Natural killer cell treated with Interleukin-12 subunit alpha and Interleukin-12 subunit beta and Interleukin-15 and Interleukin-18, amount 100 ng/mL, for 72 hours (primary cell): ENCODE measurements around the gene LRRC8D. TPM values are rescaled to one million over a fixed set of nuclear protein-coding genes. Genes with fewer than 3 reads are reported as not detected.
A peak's percentile ranks its signal among the peaks of the same experiment; 100 is the strongest.
"Not testable (repeated sequence)": the region's sequence is repeated elsewhere in the genome, so short reads cannot be mapped to it uniquely, and the experiment has no call there.

Experiments
- ATAC-seq, 2 donors: fragments of 150-1000 bp; cut with Tn5 transposase in 1 of 2; sonication (Bioruptor Pico), chemical (Tn5 transposase) in 1 of 2; 2 replicates each; pipeline ENCODE4 v1.10.0; 2021
- DNase-seq: peaks from one replicate; pipeline ENCODE4 v3.0.0; 2022; ENCODE audit warnings: low spot score
- H3K27ac Mint-ChIP-seq, 2 donors: 1 replicate in 1 of 2; 2 replicates in 1 of 2; pipeline ENCODE4 v1.8.0; 2022; ENCODE audit warnings: mixed read lengths in 2 of 2, mild to moderate bottlenecking in 1 of 2, moderate library complexity in 1 of 2
- H3K27me3 Mint-ChIP-seq, 2 donors: 1 replicate in 1 of 2; 2 replicates in 1 of 2; pipeline ENCODE4 v1.8.0; 2022; ENCODE audit warnings: mixed read lengths in 2 of 2
- H3K36me3 Mint-ChIP-seq: one replicate; pipeline ENCODE4 v1.8.0; 2022; ENCODE audit warnings: mixed read lengths
- H3K4me1 Mint-ChIP-seq, 2 donors: 1 replicate in 1 of 2; 2 replicates in 1 of 2; pipeline ENCODE4 v1.8.0; 2022; ENCODE audit warnings: low read depth in 2 of 2, mixed read lengths in 2 of 2, mild to moderate bottlenecking in 1 of 2
- H3K4me3 Mint-ChIP-seq: one replicate; pipeline ENCODE4 v1.8.0; 2022; ENCODE audit warnings: mixed read lengths
- H3K9me3 Mint-ChIP-seq: 2 replicates; pipeline ENCODE4 v1.8.0; 2022; ENCODE audit warnings: mixed read lengths
- total RNA-seq, 2 donors: library from RNA; stranded (reverse); gene quantifications; one replicate each; pipeline ENCODE4 v1.2.3, GENCODE V29; 2022

LRRC8D gene
- total RNA-seq: 10 to 100 TPM; 19.8 to 27.3 TPM

- Mint-ChIP-seq H3K36me3 (no peaks in the 10 kb centered on the region), H3K27ac (peak within 1 kb of the TSS; percentile 27 to 85), H3K27me3 (peaks cover 4 to 6% of the 10 kb centered on the region in 2 donors), H3K4me3 (peak within 1 kb of the TSS; percentile 88), H3K4me1 (peaks cover 25 to 28% of the 10 kb centered on the region in 2 donors), H3K9me3 (no peaks in the 10 kb centered on the region)
- ATAC-seq (peak; percentile 90 to 94), DNase-seq (peak; percentile 89)
These were observed at the start of gene LRRC8D for GRCh38 chr1:89820422-89821321. TSS of gene LRRC8D (plus strand) at chr1:89821032. CDS start at chr1:89933069, 112,037 bp downstream.

- no peaks in the 10 kb centered on the region for H3K9me3 Mint-ChIP-seq
- no peaks in the 10 kb centered on the region for H3K36me3 Mint-ChIP-seq
- H3K4me3 Mint-ChIP-seq: no peak overlapping the region
- H3K27me3 Mint-ChIP-seq: peaks cover 0 to 2% of the 10 kb centered on the region in 2 donors
- DNase-seq: no peak
- ATAC-seq: no peak
- H3K4me1 Mint-ChIP-seq: peaks cover 6 to 7% of the 10 kb centered on the region in 2 donors
- no peak overlapping the region for H3K27ac Mint-ChIP-seq
These were observed 48.8 kb upstream of the LRRC8D start for GRCh38 chr1:89771991-89772560.

GRCh38 chr1:89776104-89776503 lies 44.7 kb upstream of the LRRC8D start:
- not testable (repeated sequence) for H3K27me3 Mint-ChIP-seq, H3K9me3 Mint-ChIP-seq, DNase-seq, H3K27ac Mint-ChIP-seq, H3K4me3 Mint-ChIP-seq, ATAC-seq, H3K36me3 Mint-ChIP-seq
- peaks cover 7 to 10% of the 10 kb centered on the region in 2 donors for H3K4me1 Mint-ChIP-seq

GRCh38 chr1:89777271-89777670 lies 43.6 kb upstream of the LRRC8D start:
- H3K4me3 Mint-ChIP-seq, H3K27ac Mint-ChIP-seq, H3K27me3 Mint-ChIP-seq, DNase-seq, ATAC-seq, H3K9me3 Mint-ChIP-seq, H3K36me3 Mint-ChIP-seq: not testable (repeated sequence)
- H3K4me1 Mint-ChIP-seq: peaks cover 14 to 20% of the 10 kb centered on the region in 2 donors

- Mint-ChIP-seq H3K9me3 (no peaks in the 10 kb centered on the region), H3K27me3 (peaks cover 0 to 23% of the 10 kb centered on the region in 2 donors), H3K4me3 (no peak overlapping the region), H3K36me3 (no peaks in the 10 kb centered on the region), H3K4me1 (peaks cover 14 to 20% of the 10 kb centered on the region in 2 donors), H3K27ac (no peak overlapping the region)
- DNase-seq (no peak), ATAC-seq (no peak)
These were observed 41.5 kb upstream of the LRRC8D start for GRCh38 chr1:89779151-89779940.

- DNase-seq (no peak), ATAC-seq (peak in 1 of 2 donors; percentile 53)
- Mint-ChIP-seq H3K36me3 (no peaks in the 10 kb centered on the region), H3K27me3 (peaks cover 0 to 23% of the 10 kb centered on the region in 2 donors), H3K9me3 (no peaks in the 10 kb centered on the region), H3K27ac (no peak overlapping the region), H3K4me1 (peaks cover 11 to 16% of the 10 kb centered on the region in 2 donors), H3K4me3 (no peak overlapping the region)
These were observed 40.1 kb upstream of the LRRC8D start for GRCh38 chr1:89780721-89781120.

- peaks cover 7 to 14% of the 10 kb centered on the region in 2 donors for H3K4me1 Mint-ChIP-seq
- H3K9me3 Mint-ChIP-seq: no peaks in the 10 kb centered on the region
- DNase-seq: no peak
- H3K4me3 Mint-ChIP-seq: peak overlapping the region; percentile 20
- peaks cover 0 to 26% of the 10 kb centered on the region in 2 donors for H3K27me3 Mint-ChIP-seq
- peak overlapping the region in 1 of 2 donors; percentile 47 for H3K27ac Mint-ChIP-seq
- H3K36me3 Mint-ChIP-seq: no peaks in the 10 kb centered on the region
- peak in 1 of 2 donors; percentile 39 for ATAC-seq
These were observed 39.2 kb upstream of the LRRC8D start for GRCh38 chr1:89781494-89782126.

GRCh38 chr1:89786628-89787214 lies 34.1 kb upstream of the LRRC8D start:
- Mint-ChIP-seq H3K27ac (no peak overlapping the region), H3K36me3 (no peaks in the 10 kb centered on the region), H3K27me3 (peaks cover 0 to 20% of the 10 kb centered on the region in 2 donors), H3K4me1 (peaks cover 3 to 4% of the 10 kb centered on the region in 2 donors), H3K4me3 (no peak overlapping the region), H3K9me3 (no peaks in the 10 kb centered on the region)
- ATAC-seq (no peak), DNase-seq (no peak)

- H3K36me3 Mint-ChIP-seq: no peaks in the 10 kb centered on the region
- ATAC-seq: no peak
- H3K27me3 Mint-ChIP-seq: peaks cover 0 to 5% of the 10 kb centered on the region in 2 donors
- no peak overlapping the region for H3K27ac Mint-ChIP-seq
- H3K4me3 Mint-ChIP-seq: no peak overlapping the region
- no peaks in the 10 kb centered on the region for H3K9me3 Mint-ChIP-seq
- no peaks in the 10 kb centered on the region for H3K4me1 Mint-ChIP-seq
- no peak for DNase-seq
These were observed 30.2 kb upstream of the LRRC8D start for GRCh38 chr1:89790592-89790991.

GRCh38 chr1:89791064-89791726 lies 29.6 kb upstream of the LRRC8D start:
- Mint-ChIP-seq H3K27ac (no peak overlapping the region), H3K4me3 (no peak overlapping the region), H3K36me3 (no peaks in the 10 kb centered on the region), H3K27me3 (peaks cover 0 to 5% of the 10 kb centered on the region in 2 donors), H3K4me1 (no peaks in the 10 kb centered on the region), H3K9me3 (no peaks in the 10 kb centered on the region)
- no peak for ATAC-seq
- DNase-seq: no peak

GRCh38 chr1:89794406-89794805 lies 26.4 kb upstream of the LRRC8D start:
- peaks cover 0 to 4% of the 10 kb centered on the region in 2 donors for H3K4me1 Mint-ChIP-seq
- H3K4me3 Mint-ChIP-seq: no peak overlapping the region
- no peak overlapping the region for H3K27ac Mint-ChIP-seq
- no peaks in the 10 kb centered on the region for H3K27me3 Mint-ChIP-seq
- ATAC-seq: no peak
- DNase-seq: no peak
- no peaks in the 10 kb centered on the region for H3K9me3 Mint-ChIP-seq
- no peaks in the 10 kb centered on the region for H3K36me3 Mint-ChIP-seq

- not testable (repeated sequence) for H3K9me3 Mint-ChIP-seq, H3K36me3 Mint-ChIP-seq
These were observed 25.3 kb upstream of the LRRC8D start for GRCh38 chr1:89795571-89795970.

More at GRCh38 chr1:89795571-89795970, 25.3 kb upstream of the LRRC8D start:
- not testable (repeated sequence) for DNase-seq, H3K4me3 Mint-ChIP-seq, ATAC-seq, H3K27me3 Mint-ChIP-seq, H3K27ac Mint-ChIP-seq
- peaks cover 3 to 14% of the 10 kb centered on the region in 2 donors for H3K4me1 Mint-ChIP-seq
